Keratinocyte (primary cell): Measurements from ENCODE around the gene CDC20.

Experiments
- EZH2 ChIP-seq: IDR thresholded peaks from one replicate; pipeline ENCODE4 v1.6.1; 2012; ENCODE audit warnings: inconsistent platforms, mild to moderate bottlenecking, low read length, moderate library complexity
- TF ChIP-seq, protein P1 (sequence below), 3 experiments: IDR thresholded peaks in 1 of 3; conservative IDR thresholded peaks in 1 of 3; optimal IDR thresholded peaks in 1 of 3; 2 replicates in 2 of 3; 3 replicates in 1 of 3; pipeline versions ENCODE3 to v1.5.1; 2011; ENCODE audit warnings: low read length in 3 of 3, mild to moderate bottlenecking in 3 of 3, moderate library complexity in 2 of 3, control low read depth in 1 of 3, inconsistent platforms in 1 of 3; ENCODE audit not compliant: insufficient read depth in 2 of 3; ENCODE audit errors: extremely low read depth in 1 of 3

DNA sequence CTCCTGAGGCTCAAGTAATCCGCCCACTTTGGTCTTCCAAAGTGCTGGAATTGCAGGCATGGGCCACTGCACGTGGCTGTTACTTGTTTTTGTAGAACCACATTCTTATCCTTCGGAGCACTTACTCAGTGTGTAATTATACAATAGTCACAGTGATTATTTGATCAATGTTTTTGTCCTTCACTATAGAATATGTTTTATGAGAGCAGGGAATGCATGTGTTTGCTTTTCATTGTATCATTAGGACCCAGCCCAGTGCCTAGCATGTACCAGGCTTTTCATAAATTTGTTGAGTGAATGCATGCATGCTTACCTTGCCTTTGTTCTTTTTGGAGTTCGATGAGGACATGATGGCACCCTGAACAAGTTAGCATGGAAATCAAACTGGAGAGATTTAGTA is 36.7 kb downstream of the CDC20 start:
- TF ChIP-seq, protein P1, sequence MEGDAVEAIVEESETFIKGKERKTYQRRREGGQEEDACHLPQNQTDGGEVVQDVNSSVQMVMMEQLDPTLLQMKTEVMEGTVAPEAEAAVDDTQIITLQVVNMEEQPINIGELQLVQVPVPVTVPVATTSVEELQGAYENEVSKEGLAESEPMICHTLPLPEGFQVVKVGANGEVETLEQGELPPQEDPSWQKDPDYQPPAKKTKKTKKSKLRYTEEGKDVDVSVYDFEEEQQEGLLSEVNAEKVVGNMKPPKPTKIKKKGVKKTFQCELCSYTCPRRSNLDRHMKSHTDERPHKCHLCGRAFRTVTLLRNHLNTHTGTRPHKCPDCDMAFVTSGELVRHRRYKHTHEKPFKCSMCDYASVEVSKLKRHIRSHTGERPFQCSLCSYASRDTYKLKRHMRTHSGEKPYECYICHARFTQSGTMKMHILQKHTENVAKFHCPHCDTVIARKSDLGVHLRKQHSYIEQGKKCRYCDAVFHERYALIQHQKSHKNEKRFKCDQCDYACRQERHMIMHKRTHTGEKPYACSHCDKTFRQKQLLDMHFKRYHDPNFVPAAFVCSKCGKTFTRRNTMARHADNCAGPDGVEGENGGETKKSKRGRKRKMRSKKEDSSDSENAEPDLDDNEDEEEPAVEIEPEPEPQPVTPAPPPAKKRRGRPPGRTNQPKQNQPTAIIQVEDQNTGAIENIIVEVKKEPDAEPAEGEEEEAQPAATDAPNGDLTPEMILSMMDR (optimal IDR thresholded peaks at IDR 0.05 in 1 of 3, IDR thresholded peaks at IDR 0.05 in 1 of 3, conservative IDR thresholded peaks at IDR 0.05 in 1 of 3; ENCODE audit: extremely low read depth in 1 of 3, insufficient read depth in 2 of 3, low read length in 3 of 3), result no peak
- TF ChIP-seq EZH2, result no peak
